ENCODE results near the gene HHIPL1. TPM values are rescaled to one million over a fixed set of nuclear protein-coding genes. Genes with fewer than 3 reads are reported as not detected.

HHIPL1 gene
- total RNA-seq, 1 experiment from 2014 or later = 2.6 TPM

GRCh38 chr14:99682809-99683618 is 38.1 kb downstream of the HHIPL1 start:
- TF ChIP-seq CTCF (conservative IDR thresholded peaks at IDR 0.05) = peak; percentile 99
- DNase-seq = peak; percentile 88
- Histone ChIP-seq H2BK120ac (ENCODE audit: low read depth, low read length, poor library complexity, severe bottlenecking) (no peak overlapping the region), H3K9ac (ENCODE audit: extremely low read depth, insufficient read length, low read length) (peak overlapping the region; percentile 43), H2BK20ac (ENCODE audit: low read depth, low read length, poor library complexity, severe bottlenecking) (no peak overlapping the region), H4K20me1 (ENCODE audit: control insufficient read depth, insufficient read depth, insufficient read length) (no peaks in the 10 kb centered on the region), H3K4ac (ENCODE audit: low read depth, low read length) (no peak overlapping the region), H2AFZ (ENCODE audit: low read length) (no peak overlapping the region), H3K9me3 (ENCODE audit: control insufficient read depth, low read depth, low read length) (peaks cover 3% of the 10 kb centered on the region), H4K5ac (ENCODE audit: insufficient read length, low read depth, low read length) (no peak overlapping the region), H2BK12ac (ENCODE audit: insufficient read length, low read depth, low read length) (no peak overlapping the region), H3K4me1 (ENCODE audit: insufficient read depth, low read length) (no peaks in the 10 kb centered on the region), H3K18ac (ENCODE audit: insufficient read length, low read depth, low read length) (peak overlapping the region; percentile 15), H3T11ph (ENCODE audit: low read length) (no peak overlapping the region), H3K56ac (ENCODE audit: insufficient read length, low read depth, low read length) (no peak overlapping the region), H3K23ac (ENCODE audit: insufficient read length, low read depth, low read length) (no peak overlapping the region), H3K79me1 (ENCODE audit: insufficient read depth, low read depth, low read length, poor library complexity, severe bottlenecking) (no peaks in the 10 kb centered on the region), H4K91ac (ENCODE audit: insufficient read length, low read depth, low read length) (no peak overlapping the region), H2BK5ac (ENCODE audit: insufficient read length, low read length) (no peak overlapping the region), H4K8ac (replicated peaks; ENCODE audit: insufficient read length, low read depth, low read length) (no peak overlapping the region), H3K4me2 (ENCODE audit: insufficient read depth, insufficient read length, low read length) (peak overlapping the region; percentile 79), H2AK5ac (ENCODE audit: insufficient read length, low read length) (no peak overlapping the region), H3K27me3 (ENCODE audit: insufficient read depth, low read length) (no peaks in the 10 kb centered on the region), H2BK15ac (ENCODE audit: low read depth, low read length) (no peak overlapping the region), H3K79me2 (ENCODE audit: insufficient read depth, low read length) (no peaks in the 10 kb centered on the region), H3K14ac (ENCODE audit: insufficient read depth, low read length) (peak overlapping the region; percentile 64; the same call in 1 of the 2 replicates), H3K23me2 (ENCODE audit: insufficient read length, low read depth, low read length, poor library complexity, severe bottlenecking) (peaks cover 8% of the 10 kb centered on the region), H3K27ac (ENCODE audit: insufficient read length, low read depth, low read length) (no peak overlapping the region)
- peak overlapping the region; percentile 83 to 88 for H3K4me3 Mint-ChIP-seq
- H3K4me1 Mint-ChIP-seq = peaks cover 19 to 23% of the 10 kb centered on the region in 2 experiments
- H3K27me3 Mint-ChIP-seq (ENCODE audit: low read depth) = peaks cover 14% of the 10 kb centered on the region
- peak overlapping the region in 2 of 3 experiments; percentile 15 to 21; a peak in 1 of 7 replicates for H3K27ac Mint-ChIP-seq
- H3K36me3 Mint-ChIP-seq (ENCODE audit: insufficient read depth in 1 of 3, low read depth in 3 of 3) = peaks cover 2 to 5% (median 2%) of the 10 kb centered on the region in 3 experiments; a peak in 3 of 7 replicates
- H3K9me3 Mint-ChIP-seq = peaks cover 5 to 13% of the 10 kb centered on the region in 2 experiments; a peak in 4 of 5 replicates
- no CpG with 5 or more reads among the region's 42 CpGs for WGBS (ENCODE audit: extremely low coverage, insufficient read length, low lambda C conversion rate)

Measured in H9 (cell line).